ENCODE measurements around the gene ICE1.
"Not testable (repeated sequence)": the region's sequence is repeated elsewhere in the genome, so short reads cannot be mapped to it uniquely, and the experiment has no call there.

Gene ICE1

GRCh38 chr5:5398071-5398470, 24.4 kb upstream of the ICE1 start:
- DNase-seq (ENCODE audit: low read depth), result no peak

- DNase-seq (ENCODE audit: low read depth), result no peak
Measured at GRCh38 chr5:5401095-5401494, 21.4 kb upstream of the ICE1 start.

DNA sequence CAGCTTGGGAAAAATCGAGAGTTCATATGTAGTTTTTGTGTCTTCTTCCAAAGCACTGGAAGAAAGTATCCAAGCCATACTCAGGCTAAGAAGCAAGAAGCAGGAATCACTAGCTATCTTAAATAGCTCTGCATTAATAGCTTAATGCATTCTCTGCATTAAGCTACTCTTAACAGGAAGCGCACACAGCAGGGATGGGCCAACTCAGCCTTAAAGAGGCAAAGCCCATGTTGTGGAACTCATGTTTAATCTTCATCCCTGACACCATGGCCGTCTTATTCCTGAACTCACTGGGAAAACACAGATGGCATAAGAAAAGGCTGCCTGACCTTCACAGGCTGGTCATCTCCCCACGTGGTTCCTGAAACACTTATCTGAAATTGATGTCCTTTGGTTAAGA, 18.7 kb upstream of the ICE1 start:
- DNase-seq (ENCODE audit: low read depth), result no peak

DNA sequence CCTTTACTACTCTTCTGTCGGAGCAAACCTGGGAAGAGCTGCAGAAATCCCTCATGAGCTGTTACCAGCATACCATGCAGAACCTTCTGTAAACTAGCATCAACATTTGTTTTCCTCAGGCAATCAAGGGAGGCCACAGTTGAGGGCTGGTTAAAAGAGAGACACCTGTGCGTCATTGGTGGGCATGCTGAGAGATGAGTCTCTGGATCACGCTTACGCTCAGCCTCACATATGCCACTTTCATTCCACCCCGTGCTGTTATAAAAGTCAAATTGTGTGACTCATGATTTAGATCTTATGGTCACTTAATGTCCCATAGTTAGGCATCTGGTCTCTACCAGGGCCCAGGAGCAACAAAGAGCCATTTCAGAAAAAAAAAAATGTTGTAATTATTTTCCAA, 18.1 kb upstream of the ICE1 start:
- DNase-seq (ENCODE audit: low read depth), result no peak

DNA sequence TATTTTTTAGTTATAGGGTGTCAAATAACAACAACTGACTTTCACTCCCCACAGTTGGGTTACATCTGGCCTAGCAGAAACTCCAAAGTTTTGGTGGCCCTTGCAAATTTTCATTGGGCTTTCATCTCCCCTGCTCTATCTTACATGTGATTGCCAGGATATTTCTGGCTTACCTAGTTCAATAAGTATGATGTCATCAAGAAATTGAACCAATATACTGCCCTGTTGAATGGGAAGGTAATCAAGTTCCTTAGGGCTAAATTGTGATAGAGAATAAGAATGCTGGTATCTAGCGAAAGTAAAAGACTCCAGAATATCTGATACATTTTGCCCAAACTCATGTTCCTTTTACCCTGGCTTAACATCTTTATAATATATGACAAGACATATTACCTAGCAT, 17.0 kb upstream of the ICE1 start:
- DNase-seq (ENCODE audit: low read depth), result no peak

DNA sequence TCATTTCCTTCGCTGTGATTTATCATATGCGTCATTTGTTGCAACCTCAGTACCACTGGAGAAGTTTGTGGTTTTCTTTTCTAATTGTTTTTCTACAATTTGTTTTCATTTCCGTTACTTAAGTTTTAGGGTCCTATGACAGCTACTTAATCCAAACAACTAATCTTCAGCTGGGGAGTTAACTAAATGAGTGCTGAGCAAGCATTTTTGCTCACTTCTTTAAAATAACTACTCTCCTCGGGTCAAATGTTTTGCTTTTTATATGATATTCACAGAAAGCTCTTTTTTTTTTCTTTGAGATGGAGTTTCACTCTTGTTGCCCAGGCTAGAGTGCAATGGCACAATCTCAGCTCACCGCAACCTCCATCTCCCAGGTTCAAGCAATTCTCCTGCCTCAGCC, 14.6 kb upstream of the ICE1 start:
- DNase-seq (ENCODE audit: low read depth), result no peak

DNA sequence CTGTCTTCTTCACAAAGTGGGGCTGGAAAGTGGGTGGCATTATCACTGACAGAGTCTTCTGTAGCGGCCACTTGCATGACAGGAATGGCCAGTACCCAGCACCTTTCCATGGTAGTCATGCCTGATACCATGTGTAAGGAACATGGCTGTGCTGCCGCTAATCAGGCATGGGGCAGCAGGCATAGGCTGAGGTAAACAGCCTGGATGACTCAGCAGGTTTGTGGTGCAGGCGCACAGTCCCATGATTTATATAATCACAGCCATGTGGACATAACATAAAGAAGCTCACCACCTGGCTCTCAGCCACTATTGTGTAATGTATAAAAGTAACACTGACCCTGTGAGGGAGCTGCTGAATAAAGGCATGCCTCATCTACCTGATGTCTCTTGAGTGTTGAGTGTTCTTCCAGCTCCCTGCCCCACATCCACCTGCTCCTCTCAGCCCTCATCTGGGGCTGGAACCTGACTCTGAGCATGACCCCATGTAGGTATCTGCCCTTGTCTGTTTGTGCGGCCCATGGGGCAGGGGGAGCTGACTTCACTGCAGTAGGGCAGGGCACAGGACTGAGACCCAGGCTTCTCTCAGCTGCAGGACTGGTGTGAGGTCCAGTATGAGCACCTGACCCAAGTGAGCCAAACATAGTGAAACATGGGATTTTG, 13.2 kb upstream of the ICE1 start:
- DNase-seq (ENCODE audit: low read depth), result no peak

- not testable (repeated sequence) for DNase-seq (ENCODE audit: low read depth)
Measured at GRCh38 chr5:5413856-5414255, 8.6 kb upstream of the ICE1 start.

GRCh38 chr5:5414999-5415398, 7.5 kb upstream of the ICE1 start:
- DNase-seq (ENCODE audit: low read depth), result no peak

DNA sequence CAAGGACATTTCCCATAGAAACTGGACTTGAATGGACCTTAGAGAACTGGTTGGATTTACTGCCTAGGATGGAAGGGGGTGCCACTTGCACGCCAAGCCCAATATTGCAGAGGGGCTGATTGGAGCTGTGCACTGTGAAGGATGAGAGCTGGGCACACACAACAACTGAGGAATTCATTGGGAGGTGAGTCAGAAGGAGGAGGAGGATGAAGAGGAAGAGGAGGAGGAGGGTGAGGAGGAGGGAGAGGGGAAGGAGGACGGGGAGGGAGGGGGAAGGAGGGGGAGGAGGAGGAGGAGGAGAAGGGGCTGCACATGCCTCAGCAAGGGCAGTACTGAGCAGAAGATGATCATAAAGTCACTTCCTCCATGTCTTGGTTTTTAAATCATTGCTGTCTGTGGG, 5.7 kb upstream of the ICE1 start:
- no peak for DNase-seq (ENCODE audit: low read depth)

DNA sequence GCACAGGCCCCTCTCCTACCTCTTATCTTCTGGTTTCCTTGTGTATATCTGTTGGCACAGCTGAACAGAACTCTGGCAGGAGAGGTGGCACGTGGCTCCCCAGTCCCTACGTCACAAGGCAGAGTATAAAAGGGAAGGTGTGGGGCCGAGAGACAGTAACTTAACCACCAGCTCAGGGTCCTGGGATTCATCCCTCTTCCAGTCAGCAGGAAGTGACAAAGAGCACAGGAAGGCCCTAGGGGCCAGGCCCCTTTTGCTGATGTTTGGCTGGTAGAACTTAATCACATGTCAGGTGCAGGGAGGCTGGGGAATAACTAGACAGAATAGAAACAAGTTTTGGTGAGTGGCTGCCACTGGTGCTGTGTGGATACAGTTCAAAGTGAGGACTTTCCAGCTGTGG, 4.5 kb upstream of the ICE1 start:
- no peak for DNase-seq (ENCODE audit: low read depth)

- DNase-seq (ENCODE audit: low read depth), result no peak
Measured at GRCh38 chr5:5418764-5419163, 3.7 kb upstream of the ICE1 start.

GRCh38 chr5:5419291-5420210, 2.9 kb upstream of the ICE1 start:
- DNase-seq (ENCODE audit: low read depth), result no peak

GRCh38 chr5:5420251-5420650, 2.2 kb upstream of the ICE1 start:
- DNase-seq (ENCODE audit: low read depth), result no peak

DNA sequence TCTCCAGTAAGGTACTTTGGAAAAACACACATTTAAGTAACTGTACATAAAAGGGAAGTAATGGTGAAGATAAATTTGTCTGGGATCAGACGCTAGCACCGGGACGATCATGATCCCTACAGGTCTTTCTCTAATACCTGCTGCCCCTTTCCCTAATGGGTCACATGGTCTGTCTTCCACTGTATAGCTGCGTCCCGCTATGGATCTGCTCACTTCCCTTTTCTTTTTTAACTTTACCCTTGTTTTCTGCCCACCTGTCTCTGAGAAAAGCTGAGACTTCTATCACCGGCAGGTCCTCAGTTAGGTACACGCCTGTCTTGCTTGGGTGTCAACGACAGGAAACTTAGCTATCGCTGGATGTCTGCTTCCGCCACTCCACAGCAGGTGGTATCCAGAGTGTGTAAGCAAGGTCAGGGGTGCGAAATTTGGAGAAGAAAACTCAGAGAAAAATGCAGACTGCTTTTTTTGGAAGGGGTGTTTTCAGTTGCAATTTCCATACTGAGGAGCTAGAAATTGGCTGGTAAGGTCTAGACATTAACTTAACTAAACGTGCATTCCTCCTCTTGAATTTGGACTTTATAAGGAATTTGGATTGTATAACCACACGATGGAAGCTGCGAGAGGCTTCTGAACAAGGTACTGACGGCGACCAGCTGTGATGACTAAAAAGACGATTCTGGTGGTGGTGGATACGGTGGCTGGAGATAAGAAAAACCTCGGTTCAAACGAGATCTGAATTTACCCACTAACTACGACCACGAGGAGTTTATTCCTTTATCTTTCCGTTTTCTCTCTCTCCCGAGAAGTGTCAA, 1.1 kb upstream of the ICE1 start:
- no peak for DNase-seq (ENCODE audit: low read depth)

- no peak for DNase-seq (ENCODE audit: low read depth)
Measured at GRCh38 chr5:5422819-5423515, 490 bp downstream of the ICE1 start.

DNA sequence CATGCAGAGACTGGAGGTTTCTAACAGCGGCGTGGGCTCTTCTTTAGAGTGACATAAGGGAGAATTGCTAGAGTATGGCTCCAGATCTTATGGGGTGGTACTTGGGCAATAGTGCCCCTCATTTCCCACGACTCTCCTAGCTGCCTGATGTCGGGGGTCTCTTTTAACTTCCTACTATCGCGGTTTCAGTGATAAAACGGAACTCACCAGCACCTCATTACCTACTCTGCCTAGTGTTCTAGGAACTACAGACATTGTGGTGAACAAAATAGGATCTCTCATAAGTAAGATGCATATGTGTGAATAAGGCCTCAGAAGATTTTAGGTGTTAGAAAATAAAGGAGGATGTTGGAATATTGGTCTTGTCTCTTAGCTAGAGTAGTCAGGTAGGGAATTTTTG, 1.1 kb downstream of the ICE1 start:
- no peak for DNase-seq (ENCODE audit: low read depth)

DNA sequence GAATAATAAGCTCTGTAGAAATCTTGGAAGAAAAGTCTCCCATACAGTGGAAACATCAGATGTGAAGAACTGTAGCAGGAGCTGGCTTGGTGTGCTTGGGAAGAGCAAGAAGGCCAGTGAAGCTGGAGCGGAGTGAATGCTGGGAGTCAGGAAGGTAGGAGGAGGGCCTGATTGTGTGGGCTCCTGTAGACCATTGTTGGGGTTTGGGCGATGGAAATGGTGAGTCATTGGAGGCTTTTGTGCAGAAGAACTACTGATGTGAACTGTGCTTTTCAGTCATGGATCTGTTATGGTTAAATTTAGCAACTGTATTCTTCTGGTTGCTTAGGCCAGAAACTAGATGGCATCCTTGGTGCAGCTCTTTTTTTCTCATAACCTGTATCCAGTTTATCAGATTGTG, 2.3 kb downstream of the ICE1 start:
- no peak for DNase-seq (ENCODE audit: low read depth)

- DNase-seq (ENCODE audit: low read depth), result no peak
Measured at GRCh38 chr5:5430136-5430535, 7.7 kb downstream of the ICE1 start.

DNA sequence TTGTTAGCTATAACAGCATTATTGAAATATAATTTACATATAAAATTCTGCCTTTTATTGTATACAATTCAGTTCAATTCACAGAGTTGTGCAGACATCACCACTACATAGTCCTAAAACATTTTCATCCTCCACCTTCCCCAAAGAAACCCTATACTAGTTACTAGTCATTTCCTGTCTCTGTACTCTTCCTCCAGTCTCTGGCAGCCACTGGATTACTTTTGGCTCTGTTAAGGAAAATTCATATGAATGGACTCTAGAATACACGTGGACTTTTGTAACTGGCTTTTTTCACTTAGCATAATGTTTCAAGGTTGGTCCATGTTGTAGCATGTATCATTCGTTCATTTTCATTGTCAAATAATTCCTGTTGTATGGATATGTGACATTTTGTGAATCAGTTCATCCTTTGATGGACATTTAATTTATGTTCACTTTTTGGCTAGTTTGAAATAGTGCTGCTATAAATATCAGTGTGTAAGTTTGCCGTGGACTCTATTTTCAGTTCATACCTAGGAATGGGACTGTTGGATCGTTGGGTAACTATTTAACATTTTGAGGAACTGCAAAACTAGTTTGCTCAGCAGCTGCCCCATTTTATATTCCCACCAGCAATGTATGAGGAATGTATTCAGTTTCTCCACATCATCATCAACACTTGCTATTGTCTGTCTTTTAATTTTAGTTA, 9.7 kb downstream of the ICE1 start:
- no peak for DNase-seq (ENCODE audit: low read depth)

GRCh38 chr5:5436203-5436760, 13.8 kb downstream of the ICE1 start:
- DNase-seq (ENCODE audit: low read depth), result no peak
